GM19099 (cell line): ENCODE results near the gene SERPINE1.

Experiments used
- POLR2A ChIP-seq: IDR thresholded peaks from 3 replicates; pipeline ENCODE4 v1.6.1; 2011; ENCODE audit warnings: low read depth; ENCODE audit not compliant: insufficient read length; ENCODE audit errors: extremely low read depth

SERPINE1 gene

DNA sequence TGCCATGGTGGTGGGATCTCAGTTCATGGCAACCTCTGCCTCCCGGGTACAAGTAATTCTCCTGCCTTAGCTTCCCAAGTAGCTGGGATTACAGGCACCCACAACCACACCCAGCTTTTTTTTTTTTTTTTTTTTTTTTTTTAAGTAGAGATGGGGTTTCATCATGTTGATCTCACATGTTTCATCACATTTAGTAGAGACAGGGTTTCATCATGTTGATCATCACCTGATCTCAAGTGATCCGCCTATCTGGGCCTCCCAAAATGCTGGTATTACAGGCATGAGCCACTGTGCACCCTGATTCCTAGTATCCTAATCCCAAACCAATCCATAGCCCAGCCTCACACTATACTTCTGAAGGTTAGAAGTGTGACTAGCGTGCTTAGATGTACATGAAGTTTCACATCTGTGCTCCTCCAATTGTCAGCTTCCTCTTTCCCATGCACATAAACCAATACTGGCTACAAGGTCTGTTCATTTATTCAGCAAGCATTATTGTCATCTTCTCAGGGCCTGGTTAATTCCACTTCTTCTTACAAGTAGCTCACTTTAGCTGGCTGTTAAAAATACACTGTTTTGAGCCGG, 60.0 kb downstream of the SERPINE1 start:
- TF ChIP-seq POLR2A = no peak
